Calu3 (cell line): ENCODE measurements around the gene RAB3C. TPM values are rescaled to one million over a fixed set of nuclear protein-coding genes. Genes with fewer than 3 reads are reported as not detected.

Source experiments
- BruUV-seq: library from RNA; stranded (reverse); fragments of 400-500 nt; replicated peaks from 2 replicates; lab custom pipeline; 2021; lab: Mats Ljungman, UMichigan
- CTCF ChIA-PET: fragments of 300-600 bp; sonication (Branson Sonifier 250); formaldehyde crosslinking; loops from one replicate; lab custom pipeline; 2022; ENCODE audit warnings: antibody characterized with exemption; lab: Charles Lee
- DNase-seq: peaks from one replicate; pipeline ENCODE4 v3.0.0; 2022
- H3K27ac Mint-ChIP-seq: one replicate; pipeline ENCODE4 v1.8.0; 2022; ENCODE audit warnings: mixed read lengths; ENCODE audit not compliant: unreplicated experiment
- H3K27me3 Mint-ChIP-seq: one replicate; pipeline ENCODE4 v1.8.0; 2022; ENCODE audit warnings: mixed read lengths; ENCODE audit not compliant: unreplicated experiment
- H3K36me3 Mint-ChIP-seq: one replicate; pipeline ENCODE4 v1.8.0; 2022; ENCODE audit warnings: mild to moderate bottlenecking, moderate library complexity, mixed read lengths; ENCODE audit not compliant: insufficient read depth, unreplicated experiment
- H3K4me1 Mint-ChIP-seq: one replicate; pipeline ENCODE4 v1.8.0; 2022; ENCODE audit warnings: mild to moderate bottlenecking, low read depth, mixed read lengths; ENCODE audit not compliant: unreplicated experiment
- H3K4me3 Mint-ChIP-seq: one replicate; pipeline ENCODE4 v1.8.0; 2022; ENCODE audit warnings: mild to moderate bottlenecking, low read depth, moderate library complexity, mixed read lengths; ENCODE audit not compliant: unreplicated experiment
- H3K9me3 Mint-ChIP-seq: one replicate; pipeline ENCODE4 v1.8.0; 2022; ENCODE audit warnings: low read depth, mixed read lengths; ENCODE audit not compliant: unreplicated experiment
- CTCF ChIP-seq: fragments of 200-600 bp; IDR thresholded peaks from one replicate; pipeline ENCODE4 v1.8.0; 2022; ENCODE audit warnings: antibody characterized with exemption; ENCODE audit not compliant: unreplicated experiment
- intact Hi-C: fragments of 100-400 bp; cut with micrococcal nuclease; formaldehyde crosslinking; loops from one replicate; pipeline ENCODE4 v1.10.0; 2022; ENCODE audit not compliant: unreplicated experiment
- total RNA-seq: library from RNA; stranded (reverse); gene quantifications from 2 replicates; pipeline ENCODE4 v1.2.3, GENCODE V29; 2022

Gene RAB3C
- total RNA-seq, 1 experiment from 2014 or later, result not detected

GRCh38 chr5:58786035-58786434 lies 203.2 kb downstream of the RAB3C start:
- intact Hi-C loops, result no loop called here
- no peaks in the 10 kb centered on the region for H3K4me1 Mint-ChIP-seq
- BruUV-seq, result no TSS peak

GRCh38 chr5:58786711-58787303 lies 203.9 kb downstream of the RAB3C start:
- CTCF ChIA-PET, result no interaction called here
- intact Hi-C loops, result no loop called here
- H3K27ac Mint-ChIP-seq, result no peak overlapping the region
- H3K36me3 Mint-ChIP-seq, result no peaks in the 10 kb centered on the region
- no peaks in the 10 kb centered on the region for H3K9me3 Mint-ChIP-seq
- DNase-seq, result no peak
- H3K4me1 Mint-ChIP-seq, result no peaks in the 10 kb centered on the region
- BruUV-seq, result no TSS peak
- TF ChIP-seq CTCF, result no peak
- H3K27me3 Mint-ChIP-seq, result peaks cover 54% of the 10 kb centered on the region
- no peak overlapping the region for H3K4me3 Mint-ChIP-seq

More at GRCh38 chr5:58786035-58786434, 203.2 kb downstream of the RAB3C start:
- no peak for TF ChIP-seq CTCF
- no peak overlapping the region for H3K4me3 Mint-ChIP-seq
- H3K27me3 Mint-ChIP-seq, result peaks cover 54% of the 10 kb centered on the region
- no peak for DNase-seq
- H3K36me3 Mint-ChIP-seq, result no peaks in the 10 kb centered on the region
- CTCF ChIA-PET, result no interaction called here
- H3K27ac Mint-ChIP-seq, result no peak overlapping the region
- no peaks in the 10 kb centered on the region for H3K9me3 Mint-ChIP-seq

- no peak for DNase-seq
- Mint-ChIP-seq H3K36me3 (no peaks in the 10 kb centered on the region), H3K27ac (no peak overlapping the region), H3K27me3 (peaks cover 47% of the 10 kb centered on the region), H3K4me1 (no peaks in the 10 kb centered on the region), H3K9me3 (no peaks in the 10 kb centered on the region), H3K4me3 (no peak overlapping the region)
- BruUV-seq, result no TSS peak
- no peak for TF ChIP-seq CTCF
- CTCF ChIA-PET, result no interaction called here
- intact Hi-C loops, result no loop called here
Observed at GRCh38 chr5:58787987-58788386, 205.1 kb downstream of the RAB3C start.

GRCh38 chr5:58793888-58794657 lies 211.2 kb downstream of the RAB3C start:
- Mint-ChIP-seq H3K36me3 (no peaks in the 10 kb centered on the region), H3K9me3 (no peaks in the 10 kb centered on the region), H3K4me3 (no peak overlapping the region), H3K4me1 (no peaks in the 10 kb centered on the region), H3K27ac (no peak overlapping the region), H3K27me3 (peaks cover 62% of the 10 kb centered on the region)
- DNase-seq, result no peak
- TF ChIP-seq CTCF, result no peak
- no TSS peak for BruUV-seq
- intact Hi-C loops, result no loop called here
- CTCF ChIA-PET, result no interaction called here
